Measurements from ENCODE around the gene MAL.

- TF ChIP-seq EZH2 (IDR thresholded peaks at IDR 0.05; ENCODE audit: borderline replicate concordance, low read length) = no peak
- no peak for TF ChIP-seq CTCF (IDR thresholded peaks at IDR 0.05; ENCODE audit: low read length)
Measured at GRCh38 chr2:95069465-95069864, 44.0 kb downstream of the MAL start.

Data from OCI-LY1 (cell line).